Measurements from ENCODE around the gene ADGRL3.
A peak's percentile ranks its signal among the peaks of the same experiment; 100 is the strongest.

Gene ADGRL3

DNA sequence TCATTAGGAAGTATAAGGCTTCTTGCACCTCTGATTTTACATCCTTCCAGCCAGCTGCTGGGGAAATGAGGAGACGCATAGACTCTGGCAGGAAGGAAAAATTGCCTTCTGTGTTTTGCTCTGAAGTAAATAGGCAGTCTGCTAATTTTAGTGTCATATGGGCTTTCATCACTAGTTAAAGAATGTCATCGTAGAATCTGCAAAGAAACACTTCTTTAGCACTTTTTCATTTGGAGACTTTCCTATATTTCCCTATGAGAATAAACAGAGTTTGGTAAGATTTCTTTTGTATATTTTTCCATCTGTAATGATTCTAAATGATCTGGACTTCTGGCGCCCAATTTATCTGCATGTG lies 3.3 kb downstream of the ADGRL3 start:
- no peak for TF ChIP-seq ZBTB26 (tag by site-specific recombination; optimal IDR thresholded peaks at IDR 0.05)
- TF ChIP-seq ZNF626 (tag by site-specific recombination; IDR thresholded peaks at IDR 0.05): no peak
- no peak for TF ChIP-seq ZXDB (tag by site-specific recombination; IDR thresholded peaks at IDR 0.05)
- TF ChIP-seq ZNF530 (tag by site-specific recombination; IDR thresholded peaks at IDR 0.05; ENCODE audit: low read depth): no peak
- no peak for TF ChIP-seq ZBTB8A (tag by site-specific recombination; IDR thresholded peaks at IDR 0.05)
- no peak for TF ChIP-seq REPIN1 (tag by site-specific recombination; IDR thresholded peaks at IDR 0.05; ENCODE audit: low read depth)
- no peak for TF ChIP-seq BCL11A (tag by site-specific recombination; IDR thresholded peaks at IDR 0.05; ENCODE audit: low read depth)
- TF ChIP-seq, protein P1, sequence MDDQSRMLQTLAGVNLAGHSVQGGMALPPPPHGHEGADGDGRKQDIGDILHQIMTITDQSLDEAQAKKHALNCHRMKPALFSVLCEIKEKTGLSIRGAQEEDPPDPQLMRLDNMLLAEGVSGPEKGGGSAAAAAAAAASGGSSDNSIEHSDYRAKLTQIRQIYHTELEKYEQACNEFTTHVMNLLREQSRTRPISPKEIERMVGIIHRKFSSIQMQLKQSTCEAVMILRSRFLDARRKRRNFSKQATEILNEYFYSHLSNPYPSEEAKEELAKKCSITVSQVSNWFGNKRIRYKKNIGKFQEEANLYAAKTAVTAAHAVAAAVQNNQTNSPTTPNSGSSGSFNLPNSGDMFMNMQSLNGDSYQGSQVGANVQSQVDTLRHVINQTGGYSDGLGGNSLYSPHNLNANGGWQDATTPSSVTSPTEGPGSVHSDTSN (CRISPR knock-in tag; IDR thresholded peaks at IDR 0.05): no peak
- TF ChIP-seq ZNF670 (tag by site-specific recombination; IDR thresholded peaks at IDR 0.05; ENCODE audit: low read depth): no peak
- TF ChIP-seq MEIS1 (CRISPR knock-in tag; IDR thresholded peaks at IDR 0.05; ENCODE audit: borderline replicate concordance): no peak
- TF ChIP-seq KLF8 (tag by site-specific recombination; IDR thresholded peaks at IDR 0.05): no peak
- no peak for TF ChIP-seq MYNN (tag by site-specific recombination; IDR thresholded peaks at IDR 0.05; ENCODE audit: borderline replicate concordance)
- TF ChIP-seq ZNF184 (tag by site-specific recombination; IDR thresholded peaks at IDR 0.05): no peak
- Histone ChIP-seq H3K9me3 (ENCODE audit: control insufficient read depth, insufficient read depth, low read depth, low read length) (no peaks in the 10 kb centered on the region), H3K4me3 (ENCODE audit: low read depth, low read length) (peak overlapping the region; percentile 79), H3K4me1 (ENCODE audit: control insufficient read depth, insufficient read depth, low read length) (peaks cover 11% of the 10 kb centered on the region), H3K27ac (ENCODE audit: extremely low read depth, low read depth, low read length) (no peak overlapping the region; the same call in 1 of the 2 replicates), H3K36me3 (ENCODE audit: control insufficient read depth in 2 of 2, insufficient read depth in 1 of 2, low read length in 2 of 2) (no peaks in the 10 kb centered on the region)
- POLR2A ChIA-PET: no interaction called here
- CTCF ChIA-PET: interaction anchor here (1.1 kb wide), 1 partner anchor 14 kb away, joined by 4 read pairs; no protein-coding TSS in a partner anchor

DNA sequence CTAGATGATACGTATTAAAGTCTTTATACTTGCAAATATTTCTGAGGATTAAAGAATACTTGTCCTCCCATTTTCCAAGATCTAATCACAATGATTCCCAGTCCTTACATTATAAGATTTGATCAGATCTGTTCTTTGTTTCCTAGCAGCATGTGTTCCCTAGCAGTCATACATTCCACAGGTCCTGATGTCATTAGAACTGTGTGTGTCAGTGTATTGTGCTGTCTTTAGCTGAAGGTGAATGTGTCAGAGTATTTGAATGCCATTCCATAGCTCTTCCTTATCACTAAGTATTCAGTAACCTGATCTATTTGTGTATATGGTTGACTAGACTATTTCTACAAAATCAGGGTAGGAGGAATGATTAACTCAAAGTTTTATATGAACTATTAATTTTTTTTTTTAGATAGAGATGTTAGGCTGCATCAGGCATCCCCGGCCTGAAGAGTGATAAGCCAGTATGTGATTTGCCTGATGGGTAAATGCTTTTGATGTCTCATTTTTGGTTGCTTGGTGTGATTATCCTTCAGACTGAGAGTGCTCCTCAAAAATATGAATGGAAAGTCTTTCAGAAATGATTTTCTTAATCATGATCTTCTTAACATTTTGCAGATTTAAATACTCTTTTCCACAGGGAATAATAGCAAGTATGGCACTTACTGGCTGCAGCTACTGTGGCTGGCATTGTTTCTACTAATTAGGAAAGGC lies 4.4 kb downstream of the ADGRL3 start:
- no peak overlapping the region for H3K27ac ChIP-seq (ENCODE audit: extremely low read depth, low read depth, low read length)
- CTCF ChIA-PET: interaction anchor here (0.6 to 1.1 kb wide), 3 partner anchors 13 to 242 kb away, joined by 3 to 4 read pairs (median 3); no protein-coding TSS in a partner anchor
- H3K9me3 ChIP-seq (ENCODE audit: control insufficient read depth, insufficient read depth, low read depth, low read length): no peaks in the 10 kb centered on the region
- TF ChIP-seq ZEB2 (tag by site-specific recombination; IDR thresholded peaks at IDR 0.05) (peak; percentile 43; the same call in 1 of the 2 replicates), ZNF324 (tag by site-specific recombination; IDR thresholded peaks at IDR 0.05) (no peak), ZNF175 (tag by site-specific recombination; IDR thresholded peaks at IDR 0.05) (no peak), SCRT2 (tag by site-specific recombination; IDR thresholded peaks at IDR 0.05) (peak; percentile 76), ZNF362 (tag by site-specific recombination; IDR thresholded peaks at IDR 0.05) (no peak), EGR2 (tag by site-specific recombination; IDR thresholded peaks at IDR 0.05; ENCODE audit: low read depth) (no peak), ZNF366 (tag by site-specific recombination; conservative IDR thresholded peaks at IDR 0.05) (peak; percentile 31; the same call in 1 of the 2 replicates)
- TF ChIP-seq, protein P2, sequence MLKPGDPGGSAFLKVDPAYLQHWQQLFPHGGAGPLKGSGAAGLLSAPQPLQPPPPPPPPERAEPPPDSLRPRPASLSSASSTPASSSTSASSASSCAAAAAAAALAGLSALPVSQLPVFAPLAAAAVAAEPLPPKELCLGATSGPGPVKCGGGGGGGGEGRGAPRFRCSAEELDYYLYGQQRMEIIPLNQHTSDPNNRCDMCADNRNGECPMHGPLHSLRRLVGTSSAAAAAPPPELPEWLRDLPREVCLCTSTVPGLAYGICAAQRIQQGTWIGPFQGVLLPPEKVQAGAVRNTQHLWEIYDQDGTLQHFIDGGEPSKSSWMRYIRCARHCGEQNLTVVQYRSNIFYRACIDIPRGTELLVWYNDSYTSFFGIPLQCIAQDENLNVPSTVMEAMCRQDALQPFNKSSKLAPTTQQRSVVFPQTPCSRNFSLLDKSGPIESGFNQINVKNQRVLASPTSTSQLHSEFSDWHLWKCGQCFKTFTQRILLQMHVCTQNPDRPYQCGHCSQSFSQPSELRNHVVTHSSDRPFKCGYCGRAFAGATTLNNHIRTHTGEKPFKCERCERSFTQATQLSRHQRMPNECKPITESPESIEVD (tag by site-specific recombination; IDR thresholded peaks at IDR 0.05): peak; percentile 17; the same call in 1 of the 2 replicates
- TF ChIP-seq, protein P3, sequence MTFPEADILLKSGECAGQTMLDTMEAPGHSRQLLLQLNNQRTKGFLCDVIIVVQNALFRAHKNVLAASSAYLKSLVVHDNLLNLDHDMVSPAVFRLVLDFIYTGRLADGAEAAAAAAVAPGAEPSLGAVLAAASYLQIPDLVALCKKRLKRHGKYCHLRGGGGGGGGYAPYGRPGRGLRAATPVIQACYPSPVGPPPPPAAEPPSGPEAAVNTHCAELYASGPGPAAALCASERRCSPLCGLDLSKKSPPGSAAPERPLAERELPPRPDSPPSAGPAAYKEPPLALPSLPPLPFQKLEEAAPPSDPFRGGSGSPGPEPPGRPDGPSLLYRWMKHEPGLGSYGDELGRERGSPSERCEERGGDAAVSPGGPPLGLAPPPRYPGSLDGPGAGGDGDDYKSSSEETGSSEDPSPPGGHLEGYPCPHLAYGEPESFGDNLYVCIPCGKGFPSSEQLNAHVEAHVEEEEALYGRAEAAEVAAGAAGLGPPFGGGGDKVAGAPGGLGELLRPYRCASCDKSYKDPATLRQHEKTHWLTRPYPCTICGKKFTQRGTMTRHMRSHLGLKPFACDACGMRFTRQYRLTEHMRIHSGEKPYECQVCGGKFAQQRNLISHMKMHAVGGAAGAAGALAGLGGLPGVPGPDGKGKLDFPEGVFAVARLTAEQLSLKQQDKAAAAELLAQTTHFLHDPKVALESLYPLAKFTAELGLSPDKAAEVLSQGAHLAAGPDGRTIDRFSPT (tag by site-specific recombination; IDR thresholded peaks at IDR 0.05): 0 out of 2 replicates have a peak, but pooled peaks have one; percentile 30
- POLR2A ChIA-PET: no interaction called here
- peaks cover 13% of the 10 kb centered on the region for H3K4me1 ChIP-seq (ENCODE audit: control insufficient read depth, insufficient read depth, low read length)
- H3K4me3 ChIP-seq (ENCODE audit: low read depth, low read length): no peak overlapping the region
- no peaks in the 10 kb centered on the region for H3K36me3 ChIP-seq (ENCODE audit: control insufficient read depth in 2 of 2, insufficient read depth in 1 of 2, low read length in 2 of 2)

Measured in HEK293 (cell line).